Measurements from ENCODE around the gene TRIL.

Gene TRIL

DNA sequence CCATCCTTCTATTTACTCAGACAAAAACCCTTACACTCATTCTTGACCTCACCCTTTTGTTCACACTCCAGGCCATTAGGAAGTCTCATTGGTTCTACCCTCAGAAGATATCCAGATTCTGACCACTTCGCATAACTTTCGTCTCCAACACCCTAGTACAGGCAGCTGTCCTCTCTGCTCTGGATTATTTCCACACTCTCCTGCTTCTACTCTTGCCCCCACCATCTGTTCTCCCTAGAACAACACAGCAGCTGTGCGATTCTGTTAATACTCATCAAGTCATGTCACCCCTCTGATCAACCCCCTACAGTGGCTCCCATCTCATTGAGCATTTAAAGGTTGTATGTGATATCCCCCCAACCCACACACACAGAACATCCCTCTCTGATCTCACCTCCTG, 15.5 kb upstream of the TRIL start:
- H3K4me3 Mint-ChIP-seq: no peak overlapping the region
- H3K27me3 Mint-ChIP-seq: peaks cover 9% of the 10 kb centered on the region
- no peaks in the 10 kb centered on the region for H3K36me3 Mint-ChIP-seq (ENCODE audit: low read depth)
- intact Hi-C loops (cut with micrococcal nuclease): no loop called here
- H3K9me3 Mint-ChIP-seq: peaks cover 61% of the 10 kb centered on the region
- no peak overlapping the region for H3K27ac Mint-ChIP-seq
- no peaks in the 10 kb centered on the region for H3K4me1 Mint-ChIP-seq (ENCODE audit: low read depth)

GRCh38 chr7:28964056-28964455, 5.9 kb upstream of the TRIL start:
- H3K27me3 Mint-ChIP-seq: peaks cover 35% of the 10 kb centered on the region
- H3K4me1 Mint-ChIP-seq (ENCODE audit: low read depth): no peaks in the 10 kb centered on the region
- H3K4me3 Mint-ChIP-seq: no peak overlapping the region
- intact Hi-C loops (cut with micrococcal nuclease): no loop called here
- H3K9me3 Mint-ChIP-seq: peaks cover 10% of the 10 kb centered on the region
- H3K36me3 Mint-ChIP-seq (ENCODE audit: low read depth): no peaks in the 10 kb centered on the region
- no peak overlapping the region for H3K27ac Mint-ChIP-seq

DNA sequence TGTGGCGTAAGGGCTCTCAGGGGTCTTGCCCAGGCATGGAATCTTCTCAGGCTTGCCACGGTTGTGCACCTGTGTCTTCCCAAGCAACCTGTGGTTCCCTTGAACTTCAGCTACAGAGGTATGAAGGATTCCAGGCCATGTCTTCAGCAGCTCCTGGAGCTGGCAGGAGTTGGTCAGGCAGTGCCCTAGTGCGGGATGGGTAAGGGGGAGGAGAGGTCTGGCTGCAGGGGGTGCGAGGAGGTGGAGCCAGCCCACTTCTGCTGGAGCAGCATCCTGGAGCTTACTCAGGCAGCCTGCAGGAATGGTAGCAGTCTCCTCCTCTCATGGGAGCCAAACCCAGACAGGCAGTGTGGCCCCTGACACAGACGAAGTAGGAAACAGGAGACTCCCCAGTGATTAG, 3.8 kb upstream of the TRIL start:
- no peaks in the 10 kb centered on the region for H3K36me3 Mint-ChIP-seq (ENCODE audit: low read depth)
- intact Hi-C loops (cut with micrococcal nuclease): no loop called here
- H3K4me3 Mint-ChIP-seq: no peak overlapping the region
- H3K9me3 Mint-ChIP-seq: no peaks in the 10 kb centered on the region
- peaks cover 16% of the 10 kb centered on the region for H3K4me1 Mint-ChIP-seq (ENCODE audit: low read depth)
- no peak overlapping the region for H3K27ac Mint-ChIP-seq
- peaks cover 56% of the 10 kb centered on the region for H3K27me3 Mint-ChIP-seq

GRCh38 chr7:28960071-28960840, 2.1 kb upstream of the TRIL start:
- H3K27me3 Mint-ChIP-seq: peaks cover 69% of the 10 kb centered on the region
- intact Hi-C loops (cut with micrococcal nuclease): no loop called here
- no peak overlapping the region for H3K4me3 Mint-ChIP-seq
- no peak overlapping the region for H3K27ac Mint-ChIP-seq
- no peaks in the 10 kb centered on the region for H3K9me3 Mint-ChIP-seq
- H3K4me1 Mint-ChIP-seq (ENCODE audit: low read depth): peaks cover 31% of the 10 kb centered on the region
- H3K36me3 Mint-ChIP-seq (ENCODE audit: low read depth): no peaks in the 10 kb centered on the region

DNA sequence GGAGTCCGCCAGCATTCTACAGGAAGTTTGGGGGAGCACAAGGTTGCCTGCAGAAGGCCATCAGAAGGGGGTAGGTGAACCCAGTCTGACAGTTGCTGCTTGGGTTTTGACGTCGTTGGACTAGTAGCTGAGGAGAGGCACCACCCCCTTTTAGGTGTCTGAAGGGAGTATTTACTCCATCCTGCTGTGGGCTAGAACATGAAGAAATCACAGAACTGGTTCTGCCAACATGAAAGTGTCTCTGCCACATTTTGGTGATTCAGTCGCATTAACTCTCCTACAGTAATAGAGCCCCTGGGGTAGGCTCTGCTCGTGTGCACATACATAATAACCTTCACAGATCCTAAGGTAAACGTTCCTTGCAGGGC, 834 bp upstream of the TRIL start:
- Mint-ChIP-seq H3K4me3 (no peak overlapping the region), H3K9me3 (no peaks in the 10 kb centered on the region), H3K27ac (no peak overlapping the region), H3K27me3 (peaks cover 76% of the 10 kb centered on the region), H3K36me3 (ENCODE audit: low read depth) (no peaks in the 10 kb centered on the region), H3K4me1 (ENCODE audit: low read depth) (peaks cover 33% of the 10 kb centered on the region)
- intact Hi-C loops (cut with micrococcal nuclease): no loop called here

DNA sequence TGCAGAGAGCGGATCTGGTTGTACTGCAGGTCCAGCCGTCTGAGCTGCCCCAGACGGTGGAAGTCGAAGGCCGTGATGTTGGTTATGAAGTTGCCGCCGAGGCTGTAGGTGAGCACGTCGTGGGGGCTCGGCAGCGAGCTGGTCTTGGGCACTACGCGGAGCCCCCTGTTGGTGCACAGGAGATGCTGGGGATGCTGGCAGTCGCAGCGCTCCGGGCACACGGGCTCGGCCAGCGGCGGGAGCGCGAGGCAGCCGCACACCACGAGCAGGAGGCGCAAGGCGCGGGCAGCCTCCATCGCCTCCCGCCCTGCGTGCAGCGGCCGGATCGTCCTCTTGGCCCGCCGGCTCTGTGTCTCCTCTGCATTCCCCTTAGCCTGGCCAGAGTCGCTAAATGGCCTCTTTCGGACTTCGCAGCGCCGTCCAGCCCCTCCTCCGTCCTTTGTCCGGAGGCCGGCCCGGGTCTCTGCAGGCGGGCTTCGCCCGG, 337 bp downstream of the TRIL start:
- Mint-ChIP-seq H3K36me3 (ENCODE audit: low read depth) (no peaks in the 10 kb centered on the region), H3K27me3 (peaks cover 87% of the 10 kb centered on the region), H3K4me1 (ENCODE audit: low read depth) (peaks cover 33% of the 10 kb centered on the region), H3K27ac (no peak overlapping the region), H3K4me3 (peak overlapping the region; percentile 47), H3K9me3 (no peaks in the 10 kb centered on the region)
- intact Hi-C loops (cut with micrococcal nuclease): no loop called here

DNA sequence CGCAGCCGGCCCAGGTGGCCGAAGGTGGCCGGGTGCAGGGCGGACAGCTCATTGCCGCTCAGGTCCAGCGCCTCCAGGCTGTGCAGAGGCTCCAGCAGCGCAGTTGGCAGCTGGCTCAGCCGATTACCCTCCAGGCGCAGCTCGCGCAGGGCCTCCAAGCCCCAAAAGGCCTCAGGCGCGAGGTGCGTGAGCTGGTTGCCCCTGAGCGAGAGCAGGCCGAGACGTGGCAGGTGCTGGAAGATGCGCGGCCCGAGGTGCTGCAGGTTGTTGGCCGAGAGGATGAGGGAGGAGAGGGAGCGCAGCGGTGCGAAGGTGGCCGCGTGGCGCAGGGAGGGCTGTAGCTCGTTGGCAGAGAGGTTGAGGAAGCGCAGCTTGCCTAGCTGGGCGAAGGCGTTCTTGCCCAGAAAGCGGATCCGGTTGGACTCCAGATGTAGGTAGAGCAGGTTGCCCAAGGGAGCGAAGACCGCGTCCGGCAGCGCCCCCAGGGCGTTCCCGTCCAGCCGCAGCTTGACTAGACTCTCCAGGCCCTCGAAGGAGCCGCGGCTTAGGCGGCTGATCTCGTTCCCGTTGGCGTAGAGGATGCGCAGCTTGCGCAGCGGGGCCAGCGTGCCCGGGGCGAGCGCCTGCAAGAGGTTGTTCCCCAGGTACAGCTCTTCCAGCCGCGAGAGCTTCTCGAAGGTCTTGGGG, 923 bp downstream of the TRIL start:
- intact Hi-C loops (cut with micrococcal nuclease): no loop called here
- Mint-ChIP-seq H3K9me3 (no peaks in the 10 kb centered on the region), H3K27ac (no peak overlapping the region), H3K36me3 (ENCODE audit: low read depth) (no peaks in the 10 kb centered on the region), H3K27me3 (peaks cover 93% of the 10 kb centered on the region), H3K4me1 (ENCODE audit: low read depth) (peaks cover 33% of the 10 kb centered on the region), H3K4me3 (peak overlapping the region; percentile 47)

DNA sequence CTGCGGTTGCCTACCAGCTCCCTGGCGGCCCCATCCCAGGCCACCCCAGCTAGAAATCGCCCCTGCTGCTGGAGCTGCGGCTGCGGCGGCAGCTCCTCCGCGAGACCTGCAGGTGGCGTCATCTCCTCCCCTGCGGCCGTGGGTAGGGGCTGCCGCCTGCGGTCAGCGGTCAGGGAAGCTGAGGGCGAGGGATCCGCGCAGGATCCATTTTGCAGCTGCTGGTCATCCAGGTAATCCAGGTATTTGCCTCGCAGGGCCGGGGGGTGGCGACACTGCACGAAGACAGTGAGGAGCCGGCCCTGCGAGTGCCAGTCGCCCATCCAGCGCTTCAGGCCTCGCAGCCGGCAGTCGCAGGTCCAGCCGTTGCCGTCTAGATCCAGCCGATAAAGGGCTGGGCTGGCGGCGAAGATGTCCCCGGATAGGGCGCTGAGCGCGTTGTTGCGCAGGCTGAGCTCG, 1.5 kb downstream of the TRIL start:
- H3K27me3 Mint-ChIP-seq: peaks cover 92% of the 10 kb centered on the region
- intact Hi-C loops (cut with micrococcal nuclease): no loop called here

GRCh38 chr7:28955718-28956607, 2.2 kb downstream of the TRIL start:
- Mint-ChIP-seq H3K9me3 (no peaks in the 10 kb centered on the region), H3K4me1 (ENCODE audit: low read depth) (peaks cover 33% of the 10 kb centered on the region), H3K4me3 (peak overlapping the region; percentile 70), H3K27me3 (peaks cover 89% of the 10 kb centered on the region), H3K27ac (peak overlapping the region; percentile 55), H3K36me3 (ENCODE audit: low read depth) (no peaks in the 10 kb centered on the region)
- intact Hi-C loops (cut with micrococcal nuclease): no loop called here

More for the DNA sequence above, 1.5 kb downstream of the TRIL start:
- H3K36me3 Mint-ChIP-seq (ENCODE audit: low read depth): no peaks in the 10 kb centered on the region
- no peaks in the 10 kb centered on the region for H3K9me3 Mint-ChIP-seq
- H3K4me1 Mint-ChIP-seq (ENCODE audit: low read depth): peaks cover 33% of the 10 kb centered on the region
- peak overlapping the region; percentile 47 for H3K4me3 Mint-ChIP-seq
- no peak overlapping the region for H3K27ac Mint-ChIP-seq

GRCh38 chr7:28955356-28955717, 2.8 kb downstream of the TRIL start:
- no peaks in the 10 kb centered on the region for H3K36me3 Mint-ChIP-seq (ENCODE audit: low read depth)
- no peak overlapping the region for H3K27ac Mint-ChIP-seq
- H3K9me3 Mint-ChIP-seq: no peaks in the 10 kb centered on the region
- intact Hi-C loops (cut with micrococcal nuclease): no loop called here
- peak overlapping the region; percentile 70 for H3K4me3 Mint-ChIP-seq
- H3K27me3 Mint-ChIP-seq: peaks cover 89% of the 10 kb centered on the region
- H3K4me1 Mint-ChIP-seq (ENCODE audit: low read depth): peaks cover 33% of the 10 kb centered on the region

DNA sequence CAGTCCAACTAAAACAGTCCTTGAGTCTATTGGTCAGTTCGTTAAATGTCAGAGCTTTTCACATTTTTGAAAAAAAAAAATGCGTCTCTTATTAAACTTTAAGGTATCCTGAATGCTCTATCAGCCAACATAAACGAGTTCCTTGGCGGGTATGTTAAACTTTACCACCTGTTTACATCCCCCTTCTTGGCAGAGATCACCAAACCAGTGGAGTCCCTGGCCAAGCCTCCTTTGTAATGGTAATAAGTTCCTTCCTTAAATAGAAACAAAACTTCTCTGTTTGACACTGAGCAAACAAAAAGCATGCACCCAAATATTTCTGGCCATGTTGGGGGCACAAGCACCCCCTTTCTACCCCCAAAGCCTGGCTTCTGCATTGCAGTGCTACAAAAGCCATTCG, 3.2 kb downstream of the TRIL start:
- intact Hi-C loops (cut with micrococcal nuclease): no loop called here
- Mint-ChIP-seq H3K9me3 (no peaks in the 10 kb centered on the region), H3K36me3 (ENCODE audit: low read depth) (no peaks in the 10 kb centered on the region), H3K4me3 (no peak overlapping the region), H3K27me3 (peaks cover 89% of the 10 kb centered on the region), H3K27ac (no peak overlapping the region), H3K4me1 (ENCODE audit: low read depth) (peaks cover 33% of the 10 kb centered on the region)

- intact Hi-C loops (cut with micrococcal nuclease): no loop called here
- Mint-ChIP-seq H3K27ac (no peak overlapping the region), H3K4me1 (ENCODE audit: low read depth) (peaks cover 33% of the 10 kb centered on the region), H3K27me3 (peaks cover 88% of the 10 kb centered on the region), H3K36me3 (ENCODE audit: low read depth) (no peaks in the 10 kb centered on the region), H3K9me3 (no peaks in the 10 kb centered on the region), H3K4me3 (no peak overlapping the region)
Observed at GRCh38 chr7:28954471-28954870, 3.7 kb downstream of the TRIL start.

GRCh38 chr7:28953633-28954032, 4.5 kb downstream of the TRIL start:
- Mint-ChIP-seq H3K4me1 (ENCODE audit: low read depth) (peaks cover 32% of the 10 kb centered on the region), H3K9me3 (no peaks in the 10 kb centered on the region), H3K4me3 (no peak overlapping the region), H3K27ac (no peak overlapping the region), H3K36me3 (ENCODE audit: low read depth) (no peaks in the 10 kb centered on the region), H3K27me3 (peaks cover 86% of the 10 kb centered on the region)
- intact Hi-C loops (cut with micrococcal nuclease): no loop called here

- Mint-ChIP-seq H3K27me3 (peaks cover 25% of the 10 kb centered on the region), H3K27ac (no peak overlapping the region), H3K4me1 (ENCODE audit: low read depth) (no peaks in the 10 kb centered on the region), H3K36me3 (ENCODE audit: low read depth) (no peaks in the 10 kb centered on the region), H3K9me3 (no peaks in the 10 kb centered on the region), H3K4me3 (no peak overlapping the region)
- intact Hi-C loops (cut with micrococcal nuclease): no loop called here
Observed at GRCh38 chr7:28942168-28942567, 16.0 kb downstream of the TRIL start.

All from dendritic cell treated with granulocyte-macrophage colony-stimulating factor and Interleukin-4, amounts not matched to agents 40 ng/mL and 50 ng/mL, for 4 days (primary cell).